HCT116 (cell line): Measurements from ENCODE around the gene ARHGAP42. TPM values are rescaled to one million over a fixed set of nuclear protein-coding genes. Genes with fewer than 3 reads are reported as not detected.

Experiments
- ATAC-seq: fragments of 200-7000 bp; cut with Tn5 transposase; 2 replicates; pipeline ENCODE4 v1.9.1; 2020; ENCODE audit warnings: mild to moderate bottlenecking, moderate library complexity
- BruUV-seq: library from RNA; stranded (reverse); fragments of 400-500 nt; replicated peaks from 2 replicates; lab custom pipeline; 2021; lab: Mats Ljungman, UMichigan
- CTCF ChIA-PET: fragments of 300-600 bp; sonication (Branson Sonifier 250); formaldehyde crosslinking; loops from one replicate; lab custom pipeline; 2021; ENCODE audit warnings: antibody characterized with exemption; lab: Charles Lee
- POLR2A ChIA-PET: fragments of 300-600, 350-600 bp; sonication (Branson Sonifier 250); formaldehyde crosslinking; loops from one replicate; lab custom pipeline; 2021; ENCODE audit warnings: antibody characterized with exemption; lab: Charles Lee
- RAD21 ChIA-PET, 2 experiments: fragments of 300-600 bp; sonication (Branson Sonifier 250); formaldehyde crosslinking; loops; one replicate each; lab custom pipeline; 2023; ENCODE audit warnings: low total read pairs in 2 of 2; ENCODE audit not compliant: uncharacterized antibody in 2 of 2, unreplicated experiment in 2 of 2, low non-redundant PET in 1 of 2; lab: Charles Lee
- DNase-seq: peaks from one replicate; pipeline ENCODE4 v3.0.0-alpha.2; 2010; ENCODE audit warnings: low read depth, low spot score
- H2AFZ ChIP-seq: fragments of 200-600 bp; shearing (Covaris generic), sonication (generic); 2 replicates; pipeline ENCODE4 v1.6.1; 2017; ENCODE audit warnings: low read depth, mixed run types, mixed read lengths, antibody characterized with exemption, low read length; ENCODE audit not compliant: poor library complexity, severe bottlenecking
- H3K27ac ChIP-seq: 2 replicates; pipeline ENCODE4 v1.5.1; 2012; ENCODE audit warnings: low read depth, low read length
- H3K27me3 ChIP-seq: fragments of 200-600 bp; sonication (generic); 2 replicates; pipeline ENCODE4 v1.6.1; 2016; ENCODE audit warnings: mixed run types, low read length, mixed read lengths; ENCODE audit not compliant: insufficient read depth
- H3K36me3 ChIP-seq, 2 experiments: fragments of 200-500 bp in 1 of 2; fragments of 200-600 bp in 1 of 2; sonication (Bioruptor generic) in 1 of 2; sonication (generic) in 1 of 2; 2 replicates each; pipeline versions ENCODE4 v1.5.1 to v1.6.1; 2014 to 2016; ENCODE audit warnings: low read length in 2 of 2, inconsistent platforms in 1 of 2, mixed read lengths in 1 of 2, mixed run types in 1 of 2; ENCODE audit not compliant: insufficient read depth in 2 of 2, control insufficient read depth in 1 of 2
- H3K4me1 ChIP-seq, 2 experiments: fragments of 200-600 bp in 1 of 2; sonication (generic) in 1 of 2; 2 replicates each; pipeline versions ENCODE4 v1.5.1 to v1.6.1; 2012 to 2017; ENCODE audit warnings: low read length in 2 of 2, inconsistent platforms in 1 of 2, mild to moderate bottlenecking in 1 of 2, mixed read lengths in 1 of 2, mixed run types in 1 of 2, moderate library complexity in 1 of 2; ENCODE audit not compliant: insufficient read depth in 2 of 2, control insufficient read depth in 1 of 2
- H3K4me2 ChIP-seq: fragments of 200-600 bp; sonication (generic); 2 replicates; pipeline ENCODE4 v1.6.1; 2017; ENCODE audit warnings: mixed run types, low read length, mixed read lengths
- H3K4me3 ChIP-seq, 2 experiments: fragments of 200-600 bp in 1 of 2; sonication (generic) in 1 of 2; replicated peaks in 1 of 2; 2 replicates each; pipeline ENCODE4 v1.5.1; 2011 to 2016; ENCODE audit warnings: low read length in 2 of 2, control low read depth in 1 of 2, low read depth in 1 of 2, mild to moderate bottlenecking in 1 of 2, mixed read lengths in 1 of 2, mixed run types in 1 of 2
- H3K79me2 ChIP-seq: fragments of 200-600 bp; sonication (generic); 2 replicates; pipeline ENCODE4 v1.6.1; 2017; ENCODE audit warnings: mild to moderate bottlenecking, mixed run types, low read length, moderate library complexity, mixed read lengths; ENCODE audit not compliant: insufficient read depth
- H3K9ac ChIP-seq: fragments of 200-600 bp; sonication (generic); 2 replicates; pipeline ENCODE4 v1.6.1; 2016; ENCODE audit warnings: low read length, mixed read lengths
- H3K9me2 ChIP-seq: fragments of 200-600 bp; sonication (generic), shearing (Covaris generic); 2 replicates; pipeline ENCODE4 v1.6.1; 2017; ENCODE audit warnings: mixed run types, mild to moderate bottlenecking, moderate library complexity; ENCODE audit not compliant: insufficient read depth
- H3K9me3 ChIP-seq, 2 experiments: fragments of 200-500 bp in 1 of 2; fragments of 200-600 bp in 1 of 2; sonication (Bioruptor generic) in 1 of 2; sonication (generic) in 1 of 2; 2 replicates each; pipeline ENCODE4 v1.6.1; 2014 to 2017; ENCODE audit warnings: low read length in 2 of 2, mixed read lengths in 2 of 2, inconsistent platforms in 1 of 2, low read depth in 1 of 2, mild to moderate bottlenecking in 1 of 2, mixed run types in 1 of 2, moderate library complexity in 1 of 2; ENCODE audit not compliant: control insufficient read depth in 1 of 2, insufficient read depth in 1 of 2
- H4K20me1 ChIP-seq: fragments of 200-600 bp; sonication (generic), shearing (Covaris generic); 2 replicates; pipeline ENCODE4 v1.6.1; 2017; ENCODE audit warnings: mixed run types, mild to moderate bottlenecking, moderate library complexity; ENCODE audit not compliant: insufficient read depth
- CBX3 ChIP-seq: IDR thresholded peaks from 2 replicates; pipeline ENCODE4 v1.6.1; 2012; ENCODE audit warnings: low read depth
- CEBPB ChIP-seq: IDR thresholded peaks from 2 replicates; pipeline ENCODE4 v1.6.1; 2012; ENCODE audit warnings: low read depth
- EGR1 ChIP-seq: IDR thresholded peaks from 2 replicates; pipeline ENCODE4 v1.6.1; 2012; ENCODE audit warnings: low read depth
- ELF1 ChIP-seq: IDR thresholded peaks from 2 replicates; pipeline ENCODE4 v1.6.1; 2012; ENCODE audit warnings: low read depth, borderline replicate concordance
- JUND ChIP-seq: IDR thresholded peaks from 2 replicates; pipeline ENCODE4 v1.6.1; 2012
- MAX ChIP-seq: IDR thresholded peaks from 2 replicates; pipeline ENCODE4 v1.6.1; 2012
- POLR2A ChIP-seq: IDR thresholded peaks from 2 replicates; pipeline ENCODE4 v1.7.0; 2011; ENCODE audit warnings: borderline replicate concordance; ENCODE audit not compliant: insufficient read depth, insufficient read length; ENCODE audit errors: extremely low read depth
- POLR2AphosphoS5 ChIP-seq: IDR thresholded peaks from 2 replicates; pipeline ENCODE4 v1.6.1; 2011; ENCODE audit warnings: mild to moderate bottlenecking, low read depth, low read length, moderate library complexity
- RAD21 ChIP-seq: IDR thresholded peaks from 2 replicates; pipeline ENCODE4 v1.6.1; 2012; ENCODE audit warnings: low read depth, mild to moderate bottlenecking
- SP1 ChIP-seq: IDR thresholded peaks from 2 replicates; pipeline ENCODE4 v1.6.1; 2012; ENCODE audit warnings: low read depth
- TCF7L2 ChIP-seq: IDR thresholded peaks from 2 replicates; pipeline ENCODE4 v1.7.0; 2011; ENCODE audit warnings: borderline replicate concordance, inconsistent platforms; ENCODE audit not compliant: insufficient read depth, insufficient read length; ENCODE audit errors: extremely low read depth
- YY1 ChIP-seq: IDR thresholded peaks from 2 replicates; pipeline ENCODE4 v1.6.1; 2011; ENCODE audit warnings: low read length, low read depth, moderate library complexity, mild to moderate bottlenecking; ENCODE audit not compliant: insufficient replicate concordance; ENCODE audit errors: extremely low read depth
- ZFX ChIP-seq: fragments of 450-650 bp; IDR thresholded peaks from 2 replicates; pipeline ENCODE4 v1.6.1; 2017
- intact Hi-C: fragments of 100-400 bp; cut with micrococcal nuclease; formaldehyde crosslinking; loops from 2 replicates; pipeline ENCODE4 v1.10.0; 2022
- total RNA-seq: library from RNA; stranded (reverse); gene quantifications from one replicate; pipeline ENCODE4 v1.2.1, GENCODE V29; 2021; ENCODE audit not compliant: unreplicated experiment
- TF ChIP-seq, protein P1 (sequence below): IDR thresholded peaks from 2 replicates; pipeline ENCODE4 v1.6.1; 2012; ENCODE audit warnings: low read depth

Gene ARHGAP42
- total RNA-seq, 1 experiment from 2014 or later, result 12.3 TPM

- TF ChIP-seq JUND (no peak), YY1 (no peak), SP1 (no peak), RAD21 (no peak), CEBPB (no peak), POLR2A (no peak), ZFX (no peak), CBX3 (no peak), POLR2AphosphoS5 (no peak), MAX (no peak), TCF7L2 (no peak), ELF1 (no peak), EGR1 (no peak)
- TF ChIP-seq, protein P1, sequence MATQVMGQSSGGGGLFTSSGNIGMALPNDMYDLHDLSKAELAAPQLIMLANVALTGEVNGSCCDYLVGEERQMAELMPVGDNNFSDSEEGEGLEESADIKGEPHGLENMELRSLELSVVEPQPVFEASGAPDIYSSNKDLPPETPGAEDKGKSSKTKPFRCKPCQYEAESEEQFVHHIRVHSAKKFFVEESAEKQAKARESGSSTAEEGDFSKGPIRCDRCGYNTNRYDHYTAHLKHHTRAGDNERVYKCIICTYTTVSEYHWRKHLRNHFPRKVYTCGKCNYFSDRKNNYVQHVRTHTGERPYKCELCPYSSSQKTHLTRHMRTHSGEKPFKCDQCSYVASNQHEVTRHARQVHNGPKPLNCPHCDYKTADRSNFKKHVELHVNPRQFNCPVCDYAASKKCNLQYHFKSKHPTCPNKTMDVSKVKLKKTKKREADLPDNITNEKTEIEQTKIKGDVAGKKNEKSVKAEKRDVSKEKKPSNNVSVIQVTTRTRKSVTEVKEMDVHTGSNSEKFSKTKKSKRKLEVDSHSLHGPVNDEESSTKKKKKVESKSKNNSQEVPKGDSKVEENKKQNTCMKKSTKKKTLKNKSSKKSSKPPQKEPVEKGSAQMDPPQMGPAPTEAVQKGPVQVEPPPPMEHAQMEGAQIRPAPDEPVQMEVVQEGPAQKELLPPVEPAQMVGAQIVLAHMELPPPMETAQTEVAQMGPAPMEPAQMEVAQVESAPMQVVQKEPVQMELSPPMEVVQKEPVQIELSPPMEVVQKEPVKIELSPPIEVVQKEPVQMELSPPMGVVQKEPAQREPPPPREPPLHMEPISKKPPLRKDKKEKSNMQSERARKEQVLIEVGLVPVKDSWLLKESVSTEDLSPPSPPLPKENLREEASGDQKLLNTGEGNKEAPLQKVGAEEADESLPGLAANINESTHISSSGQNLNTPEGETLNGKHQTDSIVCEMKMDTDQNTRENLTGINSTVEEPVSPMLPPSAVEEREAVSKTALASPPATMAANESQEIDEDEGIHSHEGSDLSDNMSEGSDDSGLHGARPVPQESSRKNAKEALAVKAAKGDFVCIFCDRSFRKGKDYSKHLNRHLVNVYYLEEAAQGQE, result no peak
- DNase-seq, result no peak
- Histone ChIP-seq H3K9ac (no peak overlapping the region), H2AFZ (no peak overlapping the region), H3K36me3 (no peaks in the 10 kb centered on the region), H3K27me3 (no peaks in the 10 kb centered on the region), H3K4me3 (no peak overlapping the region), H3K27ac (no peak overlapping the region), H3K9me3 (no peaks in the 10 kb centered on the region), H4K20me1 (no peaks in the 10 kb centered on the region), H3K4me1 (no peaks in the 10 kb centered on the region), H3K79me2 (no peaks in the 10 kb centered on the region), H3K4me2 (no peak overlapping the region), H3K9me2 (no peaks in the 10 kb centered on the region)
- RAD21 ChIA-PET, result no interaction called here
- POLR2A ChIA-PET, result no interaction called here
- intact Hi-C loops, result no loop called here
- CTCF ChIA-PET, result no interaction called here
- no peak for ATAC-seq
- BruUV-seq, result no TSS peak
Observed at GRCh38 chr11:100994966-100995365, 307.9 kb downstream of the ARHGAP42 start.
